ENCODE results near the gene BOC. TPM values are rescaled to one million over a fixed set of nuclear protein-coding genes. Genes with fewer than 3 reads are reported as not detected.
A peak's percentile ranks its signal among the peaks of the same experiment; 100 is the strongest.

BOC gene
- polyA plus RNA-seq, 2 donors: 26.6 to 29.6 TPM

DNA sequence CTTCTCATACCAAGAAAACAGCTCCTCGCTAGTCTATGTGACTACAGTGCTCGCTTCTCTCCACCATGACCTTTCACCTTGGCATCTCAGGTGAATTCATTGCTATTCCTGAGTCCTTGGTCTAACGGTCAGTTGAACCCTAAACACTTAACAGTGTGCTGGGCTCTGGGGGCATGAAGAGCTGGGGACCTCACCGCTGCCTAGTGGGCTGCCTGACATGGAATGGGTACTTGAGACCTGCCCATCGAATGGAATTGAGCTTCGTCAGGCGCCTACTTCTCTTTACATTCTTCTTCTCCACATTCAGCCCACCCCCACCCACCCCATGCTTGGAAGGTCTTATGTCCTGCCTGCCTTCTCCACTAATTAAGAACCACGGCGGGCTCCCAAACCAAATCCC, 22.1 kb downstream of the BOC start:
- Histone ChIP-seq H3K4me3 (ENCODE audit: low read depth in 1 of 2, low read length in 2 of 2) (no peak overlapping the region), H3K36me3 (ENCODE audit: control insufficient read depth in 2 of 2, insufficient read depth in 2 of 2, low read length in 1 of 2) (no peaks in the 10 kb centered on the region), H3K4me1 (ENCODE audit: control insufficient read depth in 2 of 2, insufficient read depth in 2 of 2, low read length in 1 of 2) (peaks cover 3 to 6% of the 10 kb centered on the region in 2 donors), H3K9me3 (ENCODE audit: control insufficient read depth in 2 of 2, insufficient read depth in 1 of 2, low read depth in 1 of 2, low read length in 1 of 2) (no peaks in the 10 kb centered on the region), H3K27me3 (ENCODE audit: control insufficient read depth in 1 of 2, insufficient read depth in 2 of 2, low read length in 2 of 2) (no peaks in the 10 kb centered on the region), H3K27ac (ENCODE audit: low read depth in 2 of 2, low read length in 1 of 2) (no peak overlapping the region)
- WGBS, 2 donors: 70 to 84% methylated on average over 9 of the region's 9 CpGs

DNA sequence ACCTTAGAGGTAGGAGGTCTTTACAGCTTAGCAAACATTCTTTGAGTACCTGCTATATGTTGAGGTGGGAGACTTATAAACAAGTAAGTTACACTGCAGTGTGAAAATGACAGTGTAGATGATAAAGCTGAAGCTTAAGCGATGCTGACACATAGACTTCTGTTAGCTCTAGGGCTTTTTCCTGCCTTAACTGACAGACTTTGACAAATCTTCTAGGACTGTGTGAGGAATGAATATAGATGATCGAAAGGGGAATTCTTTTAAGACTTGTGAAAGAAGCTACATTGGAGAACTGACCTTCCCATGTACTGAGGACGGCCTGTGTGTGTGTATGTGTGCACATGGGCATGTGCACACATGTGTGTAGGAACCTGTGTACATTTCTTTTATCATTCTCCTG, 22.7 kb downstream of the BOC start:
- Histone ChIP-seq H3K27me3 (ENCODE audit: control insufficient read depth in 1 of 2, insufficient read depth in 2 of 2, low read length in 2 of 2) (no peaks in the 10 kb centered on the region), H3K4me1 (ENCODE audit: control insufficient read depth in 2 of 2, insufficient read depth in 2 of 2, low read length in 1 of 2) (peaks cover 3 to 6% of the 10 kb centered on the region in 2 donors)
- WGBS, 2 donors: 47 to 67% methylated on average over 3 of the region's 3 CpGs

DNA sequence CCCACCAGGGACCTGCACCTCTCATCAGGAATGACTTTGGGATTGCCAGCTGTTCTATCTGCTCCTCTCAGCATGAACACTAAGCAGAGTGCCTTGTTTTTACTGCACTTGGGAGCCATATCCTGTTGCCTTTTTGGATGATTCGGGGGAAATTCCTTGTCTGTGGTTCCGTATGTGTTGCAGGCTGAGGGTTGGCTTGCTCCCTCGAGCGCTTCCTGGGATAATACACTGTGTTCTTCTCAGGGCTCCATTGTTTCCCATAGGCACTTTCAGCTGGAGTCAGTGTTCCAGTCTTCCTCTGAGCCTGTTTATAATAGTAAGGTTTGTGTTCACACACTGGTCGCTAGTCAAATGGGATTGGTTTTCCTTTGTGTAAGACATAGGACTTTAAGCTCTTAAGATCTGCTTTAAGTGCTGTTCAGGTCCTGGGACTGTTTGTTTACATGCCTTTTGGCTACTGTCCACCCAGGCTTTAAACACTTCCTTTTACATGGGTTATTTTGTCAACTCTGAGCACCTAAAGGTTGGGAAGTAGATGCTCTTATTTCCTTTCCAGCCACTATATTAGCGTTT, 23.4 kb downstream of the BOC start:
- H3K36me3 ChIP-seq (ENCODE audit: control insufficient read depth in 2 of 2, insufficient read depth in 2 of 2, low read length in 1 of 2): no peaks in the 10 kb centered on the region
- H3K4me1 ChIP-seq (ENCODE audit: control insufficient read depth in 2 of 2, insufficient read depth in 2 of 2, low read length in 1 of 2): peaks cover 3 to 6% of the 10 kb centered on the region in 2 donors
- 31 to 51% methylated on average over 6 of the region's 6 CpGs for WGBS, 2 donors
- H3K4me3 ChIP-seq (ENCODE audit: low read depth in 1 of 2, low read length in 2 of 2): no peak overlapping the region
- peak overlapping the region in 1 of 2 donors; percentile 34 for H3K27ac ChIP-seq (ENCODE audit: low read depth in 2 of 2, low read length in 1 of 2)
- H3K9me3 ChIP-seq (ENCODE audit: control insufficient read depth in 2 of 2, insufficient read depth in 1 of 2, low read depth in 1 of 2, low read length in 1 of 2): no peaks in the 10 kb centered on the region
- no peaks in the 10 kb centered on the region for H3K27me3 ChIP-seq (ENCODE audit: control insufficient read depth in 1 of 2, insufficient read depth in 2 of 2, low read length in 2 of 2)

More for the DNA sequence above, 22.7 kb downstream of the BOC start:
- Histone ChIP-seq H3K9me3 (ENCODE audit: control insufficient read depth in 2 of 2, insufficient read depth in 1 of 2, low read depth in 1 of 2, low read length in 1 of 2) (no peaks in the 10 kb centered on the region), H3K36me3 (ENCODE audit: control insufficient read depth in 2 of 2, insufficient read depth in 2 of 2, low read length in 1 of 2) (no peaks in the 10 kb centered on the region), H3K27ac (ENCODE audit: low read depth in 2 of 2, low read length in 1 of 2) (no peak overlapping the region), H3K4me3 (ENCODE audit: low read depth in 1 of 2, low read length in 2 of 2) (no peak overlapping the region)

DNA sequence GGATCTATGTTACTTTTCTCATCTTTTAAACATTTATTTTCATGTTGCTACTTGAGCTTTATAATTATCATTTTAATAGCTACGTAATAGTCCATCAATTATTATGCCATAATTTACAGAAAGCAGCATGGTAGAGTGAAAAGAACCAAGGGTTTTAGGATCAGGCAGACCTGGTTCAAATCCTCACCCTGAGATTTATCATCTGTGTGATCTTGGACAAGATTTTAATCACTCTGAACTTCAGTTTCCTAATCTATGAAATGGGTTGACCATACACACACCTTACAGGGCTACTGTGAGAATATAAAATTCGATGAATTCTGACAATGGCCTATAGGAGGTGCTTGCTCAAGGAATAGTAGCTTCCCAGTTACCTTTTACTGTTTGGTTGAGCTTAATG, 27.1 kb downstream of the BOC start:
- 81 to 84% methylated on average over 2 of the region's 2 CpGs for WGBS, 2 donors
- no peaks in the 10 kb centered on the region for H3K36me3 ChIP-seq (ENCODE audit: control insufficient read depth in 2 of 2, insufficient read depth in 2 of 2, low read length in 1 of 2)

DNA sequence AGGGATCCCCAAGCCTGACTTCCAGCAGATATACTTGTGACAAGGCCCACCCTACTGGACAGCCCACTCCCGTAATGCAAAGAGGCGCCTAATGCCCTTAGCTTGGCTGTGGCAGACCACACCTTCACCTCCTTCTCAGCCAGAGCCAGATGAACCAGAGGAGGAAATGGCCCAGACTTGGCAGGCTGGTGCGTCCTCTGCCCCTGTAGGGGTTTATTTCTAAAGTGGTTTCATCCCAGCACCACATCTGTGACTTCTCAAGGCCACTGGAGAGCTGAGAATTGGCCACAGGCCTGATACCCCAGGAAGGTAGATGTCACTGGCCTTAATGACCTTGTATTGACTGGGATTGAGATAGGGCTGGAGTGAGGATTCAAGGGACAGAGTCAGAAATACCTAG, 29.5 kb downstream of the BOC start:
- H3K27ac ChIP-seq (ENCODE audit: low read depth in 2 of 2, low read length in 1 of 2): peak overlapping the region in 1 of 2 donors; percentile 45
- 66 to 73% methylated on average over 3 of the region's 3 CpGs for WGBS, 2 donors
- no peaks in the 10 kb centered on the region for H3K36me3 ChIP-seq (ENCODE audit: control insufficient read depth in 2 of 2, insufficient read depth in 2 of 2, low read length in 1 of 2)
- no peaks in the 10 kb centered on the region for H3K9me3 ChIP-seq (ENCODE audit: control insufficient read depth in 2 of 2, insufficient read depth in 1 of 2, low read depth in 1 of 2, low read length in 1 of 2)
- no peaks in the 10 kb centered on the region for H3K27me3 ChIP-seq (ENCODE audit: control insufficient read depth in 1 of 2, insufficient read depth in 2 of 2, low read length in 2 of 2)
- no peak overlapping the region for H3K4me3 ChIP-seq (ENCODE audit: low read depth in 1 of 2, low read length in 2 of 2)
- H3K4me1 ChIP-seq (ENCODE audit: control insufficient read depth in 2 of 2, insufficient read depth in 2 of 2, low read length in 1 of 2): peaks cover 5 to 9% of the 10 kb centered on the region in 2 donors

More for the DNA sequence above, 27.1 kb downstream of the BOC start:
- Histone ChIP-seq H3K9me3 (ENCODE audit: control insufficient read depth in 2 of 2, insufficient read depth in 1 of 2, low read depth in 1 of 2, low read length in 1 of 2) (no peaks in the 10 kb centered on the region), H3K27ac (ENCODE audit: low read depth in 2 of 2, low read length in 1 of 2) (no peak overlapping the region), H3K4me1 (ENCODE audit: control insufficient read depth in 2 of 2, insufficient read depth in 2 of 2, low read length in 1 of 2) (peaks cover 8 to 12% of the 10 kb centered on the region in 2 donors), H3K27me3 (ENCODE audit: control insufficient read depth in 1 of 2, insufficient read depth in 2 of 2, low read length in 2 of 2) (no peaks in the 10 kb centered on the region), H3K4me3 (ENCODE audit: low read depth in 1 of 2, low read length in 2 of 2) (no peak overlapping the region)

DNA sequence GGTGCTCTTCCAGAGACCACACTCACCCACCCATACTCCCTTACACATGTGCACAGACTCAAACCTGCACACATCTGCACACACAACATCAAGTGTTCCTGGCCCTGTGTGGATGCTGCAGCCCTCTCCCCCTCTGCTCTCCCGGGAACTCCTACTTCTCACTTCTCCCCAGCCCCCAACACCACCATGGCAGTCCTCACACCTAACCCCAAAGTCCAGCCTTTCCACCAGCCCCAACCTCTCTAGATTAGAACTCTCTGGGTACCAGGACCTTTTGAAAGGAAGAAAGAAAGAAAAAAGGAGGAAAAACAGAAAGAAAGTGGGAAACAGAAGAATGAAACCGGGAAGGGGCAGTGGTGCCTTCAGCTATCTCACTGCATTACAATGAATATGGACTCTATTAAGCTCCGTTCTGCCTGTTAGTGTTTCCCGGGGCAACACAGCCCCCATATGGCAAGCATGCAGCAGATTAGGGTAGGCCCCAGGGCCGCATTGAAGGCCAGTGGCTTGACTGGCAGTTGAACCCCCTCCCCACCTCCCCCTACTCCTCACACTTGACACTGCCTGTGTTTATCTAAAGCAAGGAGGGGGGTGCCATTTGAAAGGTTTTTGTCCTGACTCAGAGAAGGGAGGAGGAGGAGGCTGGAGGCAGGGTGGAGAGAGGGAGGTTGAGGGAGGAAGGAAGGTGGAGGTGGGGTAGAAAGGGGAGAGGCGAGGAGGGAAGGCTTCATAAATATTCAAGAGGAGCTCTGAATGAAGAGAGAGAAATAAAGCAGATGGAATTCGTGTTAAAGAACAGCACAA, 30.1 kb downstream of the BOC start:
- Histone ChIP-seq H3K27me3 (ENCODE audit: control insufficient read depth in 1 of 2, insufficient read depth in 2 of 2, low read length in 2 of 2) (no peaks in the 10 kb centered on the region), H3K4me1 (ENCODE audit: control insufficient read depth in 2 of 2, insufficient read depth in 2 of 2, low read length in 1 of 2) (peaks cover 5 to 9% of the 10 kb centered on the region in 2 donors), H3K9me3 (ENCODE audit: control insufficient read depth in 2 of 2, insufficient read depth in 1 of 2, low read depth in 1 of 2, low read length in 1 of 2) (no peaks in the 10 kb centered on the region), H3K27ac (ENCODE audit: low read depth in 2 of 2, low read length in 1 of 2) (peak overlapping the region; percentile 22 to 82), H3K4me3 (ENCODE audit: low read depth in 1 of 2, low read length in 2 of 2) (no peak overlapping the region), H3K36me3 (ENCODE audit: control insufficient read depth in 2 of 2, insufficient read depth in 2 of 2, low read length in 1 of 2) (no peaks in the 10 kb centered on the region)
- 39 to 47% methylated on average over 7 of the region's 7 CpGs for WGBS, 2 donors

DNA sequence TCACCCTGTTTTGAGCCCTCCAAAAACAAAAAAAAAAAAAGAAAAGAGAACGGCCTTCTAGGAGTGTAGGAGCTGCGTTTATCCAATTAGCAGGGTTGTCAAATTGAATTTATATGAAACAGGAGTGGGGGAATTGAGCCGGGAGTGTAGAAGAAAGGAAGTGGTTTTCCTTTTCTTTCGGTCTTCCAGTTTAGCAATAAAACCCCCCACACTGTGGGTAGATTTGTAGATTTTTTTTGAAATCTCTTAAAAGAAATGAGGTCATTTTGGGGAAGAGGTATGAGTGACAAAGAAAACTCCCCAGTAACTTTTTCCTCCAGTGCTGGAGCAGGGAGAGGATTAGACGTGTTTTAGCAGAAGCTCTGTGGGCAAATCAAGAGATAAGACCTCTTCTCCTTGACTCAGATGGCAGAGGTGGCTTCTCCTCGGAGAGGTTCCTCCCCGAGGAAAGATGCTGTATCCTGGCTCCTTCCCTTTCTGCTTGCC, 30.8 kb downstream of the BOC start:
- Histone ChIP-seq H3K36me3 (ENCODE audit: control insufficient read depth in 2 of 2, insufficient read depth in 2 of 2, low read length in 1 of 2) (no peaks in the 10 kb centered on the region), H3K27me3 (ENCODE audit: control insufficient read depth in 1 of 2, insufficient read depth in 2 of 2, low read length in 2 of 2) (no peaks in the 10 kb centered on the region), H3K9me3 (ENCODE audit: control insufficient read depth in 2 of 2, insufficient read depth in 1 of 2, low read depth in 1 of 2, low read length in 1 of 2) (no peaks in the 10 kb centered on the region), H3K27ac (ENCODE audit: low read depth in 2 of 2, low read length in 1 of 2) (peak overlapping the region; percentile 1 to 34), H3K4me3 (ENCODE audit: low read depth in 1 of 2, low read length in 2 of 2) (no peak overlapping the region), H3K4me1 (ENCODE audit: control insufficient read depth in 2 of 2, insufficient read depth in 2 of 2, low read length in 1 of 2) (peaks cover 5 to 9% of the 10 kb centered on the region in 2 donors)
- 37 to 41% methylated on average over 7 of the region's 7 CpGs for WGBS, 2 donors

DNA sequence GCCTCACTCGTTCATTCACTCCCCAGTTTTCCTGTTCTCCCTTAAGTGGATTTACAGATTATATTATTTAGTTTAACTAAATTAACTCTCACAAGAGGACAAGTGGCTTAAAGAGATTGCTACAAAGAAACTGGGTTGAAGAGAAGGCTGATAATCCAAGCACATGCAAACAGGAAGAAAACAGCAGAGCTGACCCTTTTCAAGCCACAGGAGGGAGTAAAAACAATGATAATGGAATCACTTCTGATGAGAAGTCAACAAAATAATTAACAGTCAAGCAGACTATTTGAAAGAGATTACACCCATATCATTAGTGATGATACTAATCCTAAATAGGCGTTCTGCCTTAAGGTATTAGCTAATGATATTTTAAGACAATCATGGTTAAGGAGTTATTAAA, 31.7 kb downstream of the BOC start:
- no peak overlapping the region for H3K27ac ChIP-seq (ENCODE audit: low read depth in 2 of 2, low read length in 1 of 2)

DNA sequence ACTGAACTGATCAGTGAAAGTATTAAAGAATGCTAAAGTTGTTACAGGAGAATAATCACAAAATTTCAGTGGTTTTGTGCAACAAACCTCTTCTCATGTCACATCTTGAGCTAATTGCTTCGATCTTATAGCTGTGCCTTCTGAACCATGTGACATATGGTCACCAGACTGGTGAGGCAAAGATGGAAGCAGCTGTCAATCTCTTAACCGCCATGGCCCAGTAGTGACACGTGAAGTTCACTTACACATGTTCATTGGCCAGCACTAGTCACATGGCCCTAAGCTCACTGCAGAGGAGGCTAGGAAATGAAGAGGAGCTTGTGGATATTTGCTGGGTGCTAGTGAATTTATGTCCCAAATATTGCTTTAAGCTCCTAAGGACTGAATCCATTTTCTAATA, 32.5 kb downstream of the BOC start:
- H3K27ac ChIP-seq (ENCODE audit: low read depth in 2 of 2, low read length in 1 of 2): peak overlapping the region in 1 of 2 donors; percentile 40
- H3K4me1 ChIP-seq (ENCODE audit: control insufficient read depth in 2 of 2, insufficient read depth in 2 of 2, low read length in 1 of 2): peaks cover 7 to 9% of the 10 kb centered on the region in 2 donors
- WGBS, 2 donors: 78 to 86% methylated on average over 3 of the region's 3 CpGs
- H3K27me3 ChIP-seq (ENCODE audit: control insufficient read depth in 1 of 2, insufficient read depth in 2 of 2, low read length in 2 of 2): no peaks in the 10 kb centered on the region
- H3K36me3 ChIP-seq (ENCODE audit: control insufficient read depth in 2 of 2, insufficient read depth in 2 of 2, low read length in 1 of 2): no peaks in the 10 kb centered on the region
- no peak overlapping the region for H3K4me3 ChIP-seq (ENCODE audit: low read depth in 1 of 2, low read length in 2 of 2)
- no peaks in the 10 kb centered on the region for H3K9me3 ChIP-seq (ENCODE audit: control insufficient read depth in 2 of 2, insufficient read depth in 1 of 2, low read depth in 1 of 2, low read length in 1 of 2)

More for the DNA sequence above, 31.7 kb downstream of the BOC start:
- H3K4me3 ChIP-seq (ENCODE audit: low read depth in 1 of 2, low read length in 2 of 2): no peak overlapping the region
- no peaks in the 10 kb centered on the region for H3K36me3 ChIP-seq (ENCODE audit: control insufficient read depth in 2 of 2, insufficient read depth in 2 of 2, low read length in 1 of 2)
- H3K27me3 ChIP-seq (ENCODE audit: control insufficient read depth in 1 of 2, insufficient read depth in 2 of 2, low read length in 2 of 2): no peaks in the 10 kb centered on the region
- 55 to 65% methylated on average over 2 of the region's 2 CpGs for WGBS, 2 donors
- peaks cover 6 to 9% of the 10 kb centered on the region in 2 donors for H3K4me1 ChIP-seq (ENCODE audit: control insufficient read depth in 2 of 2, insufficient read depth in 2 of 2, low read length in 1 of 2)
- H3K9me3 ChIP-seq (ENCODE audit: control insufficient read depth in 2 of 2, insufficient read depth in 1 of 2, low read depth in 1 of 2, low read length in 1 of 2): no peaks in the 10 kb centered on the region

All from esophagus (tissue), 2 donors.